Keratinocyte (primary cell): Measurements from ENCODE around the gene EPHA6. TPM values are rescaled to one million over a fixed set of nuclear protein-coding genes. Genes with fewer than 3 reads are reported as not detected.

Experiments used
- DNase-seq: peaks from one replicate; pipeline ENCODE4 v3.0.0-alpha.2; 2011; ENCODE audit warnings: low read depth, missing footprints, low spot score
- FAIRE-seq: peaks from 2 replicates; lab custom pipeline; 2011; peaks lifted over from hg19 to GRCh38; lab: Jason Lieb, UNC
- H2AFZ ChIP-seq: 2 replicates; pipeline ENCODE4 v1.6.0; 2012; ENCODE audit warnings: low read length, control low read depth, inconsistent platforms; ENCODE audit not compliant: control insufficient read depth
- H3K27ac ChIP-seq: 2 replicates; pipeline ENCODE4 v1.5.1; 2011; ENCODE audit warnings: low read length; ENCODE audit not compliant: control insufficient read depth, insufficient read depth
- H3K27me3 ChIP-seq: 3 replicates; pipeline ENCODE4 v1.6.0; 2011; ENCODE audit warnings: low read length; ENCODE audit not compliant: control insufficient read depth, insufficient read depth; ENCODE audit errors: extremely low read depth
- H3K36me3 ChIP-seq, 2 experiments: 2 replicates in 1 of 2; 3 replicates in 1 of 2; pipeline ENCODE4 v1.5.1; 2011; ENCODE audit warnings: low read length in 2 of 2, mild to moderate bottlenecking in 1 of 2; ENCODE audit not compliant: control insufficient read depth in 2 of 2, insufficient read depth in 2 of 2; ENCODE audit errors: extremely low read depth in 1 of 2
- H3K4me1 ChIP-seq: 3 replicates; pipeline ENCODE4 v1.5.1; 2011; ENCODE audit warnings: low read length; ENCODE audit not compliant: control insufficient read depth, insufficient read depth; ENCODE audit errors: extremely low read depth
- H3K4me2 ChIP-seq: 3 replicates; pipeline ENCODE4 v1.6.0; 2011; ENCODE audit warnings: low read depth, low read length; ENCODE audit not compliant: control insufficient read depth, insufficient read depth; ENCODE audit errors: extremely low read depth
- H3K4me3 ChIP-seq, 3 experiments: fragments of 200-600 bp in 1 of 3; sonication (generic) in 1 of 3; 2 replicates in 2 of 3; 3 replicates in 1 of 3; pipeline ENCODE4 v1.5.1; 2011 to 2016; ENCODE audit warnings: low read length in 3 of 3, mild to moderate bottlenecking in 3 of 3, control low read depth in 2 of 3, inconsistent platforms in 1 of 3, low read depth in 1 of 3, mixed read lengths in 1 of 3, mixed run types in 1 of 3, moderate library complexity in 1 of 3; ENCODE audit not compliant: control insufficient read depth in 2 of 3, insufficient read depth in 2 of 3; ENCODE audit errors: extremely low read depth in 1 of 3
- H3K79me2 ChIP-seq: 2 replicates; pipeline ENCODE4 v1.6.0; 2012; ENCODE audit warnings: low read length; ENCODE audit not compliant: control insufficient read depth, insufficient read depth
- H3K9ac ChIP-seq: 3 replicates; pipeline ENCODE4 v1.6.0; 2011; ENCODE audit warnings: low read length; ENCODE audit not compliant: control insufficient read depth, insufficient read depth; ENCODE audit errors: extremely low read depth
- H3K9me1 ChIP-seq: 3 replicates; pipeline ENCODE4 v1.6.0; 2011; ENCODE audit warnings: low read length; ENCODE audit not compliant: control insufficient read depth, insufficient read depth; ENCODE audit errors: extremely low read depth
- H3K9me3 ChIP-seq: 2 replicates; pipeline ENCODE4 v1.5.1; 2012; ENCODE audit warnings: low read depth, low read length; ENCODE audit not compliant: control insufficient read depth
- H4K20me1 ChIP-seq: 3 replicates; pipeline ENCODE4 v1.6.0; 2011; ENCODE audit warnings: low read length; ENCODE audit not compliant: control insufficient read depth, insufficient read depth; ENCODE audit errors: extremely low read depth
- CTCF ChIP-seq, 3 experiments: IDR thresholded peaks in 1 of 3; conservative IDR thresholded peaks in 1 of 3; optimal IDR thresholded peaks in 1 of 3; 2 replicates in 2 of 3; 3 replicates in 1 of 3; pipeline versions ENCODE3 to v1.5.1; 2011; ENCODE audit warnings: low read length in 3 of 3, mild to moderate bottlenecking in 3 of 3, moderate library complexity in 2 of 3, control low read depth in 1 of 3, inconsistent platforms in 1 of 3; ENCODE audit not compliant: insufficient read depth in 2 of 3; ENCODE audit errors: extremely low read depth in 1 of 3
- EZH2 ChIP-seq: IDR thresholded peaks from one replicate; pipeline ENCODE4 v1.6.1; 2012; ENCODE audit warnings: inconsistent platforms, mild to moderate bottlenecking, low read length, moderate library complexity
- dilution Hi-C: fragments of 300-500 bp; cut with MboI; formaldehyde crosslinking; loops from one replicate; pipeline ENCODE4 v1.7.0; 2020; ENCODE audit warnings: low sequenced_read_pairs; ENCODE audit not compliant: extremely low pct_ligation_motif_present
- polyA plus RNA-seq, 5 experiments: library from polyadenylated mRNA; depleted of rRNA in 3 of 5; stranded (reverse) in 3 of 5; stranded (forward) in 1 of 5; unstranded in 1 of 5; fragments of >200 nt; gene quantifications; 1 replicate in 1 of 5; 2 replicates in 3 of 5; 3 replicates in 1 of 5; pipeline versions ENCODE4 v1.2.1 to v1.2.3, GENCODE V29; 2011 to 2012; ENCODE audit warnings: missing spikeins in 2 of 5, low read depth in 1 of 5, low replicate concordance in 1 of 5

EPHA6 gene
- polyA plus RNA-seq, 1 donor (not counting 4 experiments of a cell fraction or from before 2014, with no cell fraction given): not detected

DNA sequence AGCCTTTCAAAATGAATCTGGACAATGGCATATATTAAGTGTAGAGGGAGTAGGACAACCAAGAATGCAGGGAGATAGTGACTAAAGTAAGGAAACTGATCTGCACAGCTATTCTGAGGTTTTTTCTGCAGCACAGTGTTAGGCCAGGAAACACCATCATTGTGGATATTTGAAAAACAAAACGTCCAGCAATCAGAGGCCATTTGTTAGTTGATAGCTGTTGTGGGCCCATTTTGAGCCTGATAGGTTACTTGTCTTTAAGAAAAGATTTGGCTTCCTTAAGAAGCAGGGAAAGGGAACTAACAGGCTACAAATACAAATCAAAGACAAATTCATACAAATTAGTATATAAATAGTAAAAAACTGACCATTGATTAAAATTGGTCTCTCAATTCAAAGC lies 574.4 kb downstream of the EPHA6 start:
- H3K36me3 ChIP-seq: no peaks in the 10 kb centered on the region

DNA sequence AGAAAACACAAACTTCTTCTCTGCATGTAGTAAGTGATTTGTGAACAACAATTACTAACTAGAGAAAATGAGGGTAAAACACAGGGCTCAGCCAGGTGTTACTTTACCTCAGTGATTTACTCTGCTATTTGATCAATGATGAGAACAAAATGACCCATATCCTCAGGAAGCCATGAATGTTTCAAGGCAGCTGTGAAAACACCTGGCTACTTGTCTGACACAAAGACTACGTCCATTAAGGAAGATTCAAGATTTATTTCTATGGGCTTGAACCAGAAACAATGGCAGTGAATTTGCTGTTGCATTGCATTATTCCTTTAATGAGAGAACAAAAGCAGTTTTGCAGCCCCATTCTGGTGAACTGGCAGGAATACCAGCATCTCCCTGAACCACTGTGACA lies 575.5 kb downstream of the EPHA6 start:
- H3K36me3 ChIP-seq: no peaks in the 10 kb centered on the region
- no peak overlapping the region for H3K27ac ChIP-seq
- H3K4me3 ChIP-seq: no peak overlapping the region
- dilution Hi-C loops: no loop called here
- FAIRE-seq (no peak), DNase-seq (no peak)
- no peaks in the 10 kb centered on the region for H4K20me1 ChIP-seq
- no peaks in the 10 kb centered on the region for H3K79me2 ChIP-seq
- no peak overlapping the region for H3K9ac ChIP-seq
- H2AFZ ChIP-seq: no peak overlapping the region
- TF ChIP-seq EZH2: no peak
- no peak for TF ChIP-seq CTCF (optimal IDR thresholded peaks at IDR 0.05 in 1 of 3, IDR thresholded peaks at IDR 0.05 in 1 of 3, conservative IDR thresholded peaks at IDR 0.05 in 1 of 3; ENCODE audit: extremely low read depth in 1 of 3, insufficient read depth in 2 of 3, low read length in 3 of 3)
- no peaks in the 10 kb centered on the region for H3K4me1 ChIP-seq
- H3K9me3 ChIP-seq: no peaks in the 10 kb centered on the region
- H3K4me2 ChIP-seq: no peak overlapping the region
- no peaks in the 10 kb centered on the region for H3K27me3 ChIP-seq
- H3K9me1 ChIP-seq: no peaks in the 10 kb centered on the region

More for the DNA sequence above, 574.4 kb downstream of the EPHA6 start:
- Histone ChIP-seq H3K9me1 (no peaks in the 10 kb centered on the region), H4K20me1 (no peaks in the 10 kb centered on the region), H3K9ac (no peak overlapping the region), H3K4me1 (no peaks in the 10 kb centered on the region), H3K27ac (no peak overlapping the region), H3K4me2 (no peak overlapping the region), H2AFZ (no peak overlapping the region), H3K27me3 (no peaks in the 10 kb centered on the region), H3K9me3 (no peaks in the 10 kb centered on the region), H3K79me2 (no peaks in the 10 kb centered on the region), H3K4me3 (no peak overlapping the region)
- FAIRE-seq (no peak), DNase-seq (no peak)
- no peak for TF ChIP-seq CTCF (optimal IDR thresholded peaks at IDR 0.05 in 1 of 3, IDR thresholded peaks at IDR 0.05 in 1 of 3, conservative IDR thresholded peaks at IDR 0.05 in 1 of 3; ENCODE audit: extremely low read depth in 1 of 3, insufficient read depth in 2 of 3, low read length in 3 of 3)
- no peak for TF ChIP-seq EZH2
- dilution Hi-C loops: no loop called here
